ENCODE data around the gene ZBTB38. TPM values are rescaled to one million over a fixed set of nuclear protein-coding genes. Genes with fewer than 3 reads are reported as not detected.

ZBTB38 gene
- total and polyA plus RNA-seq, 2 of the 13 experiments (the other 11 are each of a cell fraction or from before 2014, with no cell fraction given) = 26.8 to 51.7 TPM

DNA sequence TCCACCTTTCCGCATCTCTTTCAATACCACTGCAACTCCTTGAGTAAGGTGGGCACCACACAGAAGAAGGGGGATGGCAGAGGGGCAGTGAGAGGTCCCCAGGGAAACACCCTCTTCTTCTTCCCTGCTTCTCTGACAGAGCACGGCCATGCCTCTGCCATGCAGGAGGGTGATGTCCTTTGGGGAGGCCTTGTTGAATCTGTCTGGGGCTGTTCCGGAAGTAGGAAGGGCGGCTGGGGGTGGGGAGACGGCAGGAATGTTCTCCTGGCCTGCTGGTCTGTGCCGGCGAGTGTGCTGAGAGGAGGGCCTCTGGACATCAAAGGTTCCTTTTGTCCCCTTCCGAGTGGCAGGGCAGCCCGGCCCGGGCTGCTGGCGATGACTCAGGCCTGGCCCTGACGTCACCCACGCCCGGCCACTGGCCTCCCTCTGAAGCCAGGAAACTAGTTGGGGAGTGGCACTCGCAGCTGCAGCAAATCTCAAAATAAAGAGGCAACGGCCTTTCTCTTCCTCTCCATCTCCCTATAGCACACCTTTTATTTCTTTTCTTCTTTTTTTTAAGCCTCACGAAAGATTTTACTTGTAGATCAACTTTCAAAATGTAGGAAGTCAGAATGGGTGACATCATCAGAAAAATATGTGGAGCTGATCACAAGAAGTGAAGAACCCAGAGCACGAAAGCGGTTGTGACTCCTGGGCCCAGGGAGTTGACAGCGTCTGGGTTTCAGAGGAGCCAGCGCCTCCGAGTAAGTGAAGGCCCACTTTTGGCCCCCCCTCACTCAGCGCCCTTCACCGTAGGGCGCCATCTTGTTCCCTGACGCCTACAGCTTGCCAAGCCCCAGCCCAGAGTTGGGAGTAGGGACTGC lies at the start of gene ZBTB38 (continued):
- TF ChIP-seq, protein P1, sequence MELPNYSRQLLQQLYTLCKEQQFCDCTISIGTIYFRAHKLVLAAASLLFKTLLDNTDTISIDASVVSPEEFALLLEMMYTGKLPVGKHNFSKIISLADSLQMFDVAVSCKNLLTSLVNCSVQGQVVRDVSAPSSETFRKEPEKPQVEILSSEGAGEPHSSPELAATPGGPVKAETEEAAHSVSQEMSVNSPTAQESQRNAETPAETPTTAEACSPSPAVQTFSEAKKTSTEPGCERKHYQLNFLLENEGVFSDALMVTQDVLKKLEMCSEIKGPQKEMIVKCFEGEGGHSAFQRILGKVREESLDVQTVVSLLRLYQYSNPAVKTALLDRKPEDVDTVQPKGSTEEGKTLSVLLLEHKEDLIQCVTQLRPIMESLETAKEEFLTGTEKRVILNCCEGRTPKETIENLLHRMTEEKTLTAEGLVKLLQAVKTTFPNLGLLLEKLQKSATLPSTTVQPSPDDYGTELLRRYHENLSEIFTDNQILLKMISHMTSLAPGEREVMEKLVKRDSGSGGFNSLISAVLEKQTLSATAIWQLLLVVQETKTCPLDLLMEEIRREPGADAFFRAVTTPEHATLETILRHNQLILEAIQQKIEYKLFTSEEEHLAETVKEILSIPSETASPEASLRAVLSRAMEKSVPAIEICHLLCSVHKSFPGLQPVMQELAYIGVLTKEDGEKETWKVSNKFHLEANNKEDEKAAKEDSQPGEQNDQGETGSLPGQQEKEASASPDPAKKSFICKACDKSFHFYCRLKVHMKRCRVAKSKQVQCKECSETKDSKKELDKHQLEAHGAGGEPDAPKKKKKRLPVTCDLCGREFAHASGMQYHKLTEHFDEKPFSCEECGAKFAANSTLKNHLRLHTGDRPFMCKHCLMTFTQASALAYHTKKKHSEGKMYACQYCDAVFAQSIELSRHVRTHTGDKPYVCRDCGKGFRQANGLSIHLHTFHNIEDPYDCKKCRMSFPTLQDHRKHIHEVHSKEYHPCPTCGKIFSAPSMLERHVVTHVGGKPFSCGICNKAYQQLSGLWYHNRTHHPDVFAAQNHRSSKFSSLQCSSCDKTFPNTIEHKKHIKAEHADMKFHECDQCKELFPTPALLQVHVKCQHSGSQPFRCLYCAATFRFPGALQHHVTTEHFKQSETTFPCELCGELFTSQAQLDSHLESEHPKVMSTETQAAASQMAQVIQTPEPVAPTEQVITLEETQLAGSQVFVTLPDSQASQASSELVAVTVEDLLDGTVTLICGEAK (IDR thresholded peaks at IDR 0.05) = no peak
- TF ChIP-seq, protein P1 (CRISPR knock-in tag; IDR thresholded peaks at IDR 0.05) = peak; percentile 83
- TF ChIP-seq CHCHD3 (CRISPR knock-in tag; IDR thresholded peaks at IDR 0.05) (no peak), PRPF4 (IDR thresholded peaks at IDR 0.05; ENCODE audit: low read depth, low read length, poor library complexity, severe bottlenecking) (no peak), ZNF264 (CRISPR knock-in tag; IDR thresholded peaks at IDR 0.05) (peak; percentile 91), ZNF703 (CRISPR knock-in tag; IDR thresholded peaks at IDR 0.05; ENCODE audit: borderline replicate concordance) (peak; percentile 71; the same call in 1 of the 2 replicates), RXRB (CRISPR knock-in tag; IDR thresholded peaks at IDR 0.05; ENCODE audit: borderline replicate concordance) (peak; percentile 93), ZNF30 (CRISPR knock-in tag; IDR thresholded peaks at IDR 0.05) (no peak), ZKSCAN8 (CRISPR knock-in tag; IDR thresholded peaks at IDR 0.05; ENCODE audit: borderline replicate concordance) (peak; percentile 86)
- TF ChIP-seq, protein P2, sequence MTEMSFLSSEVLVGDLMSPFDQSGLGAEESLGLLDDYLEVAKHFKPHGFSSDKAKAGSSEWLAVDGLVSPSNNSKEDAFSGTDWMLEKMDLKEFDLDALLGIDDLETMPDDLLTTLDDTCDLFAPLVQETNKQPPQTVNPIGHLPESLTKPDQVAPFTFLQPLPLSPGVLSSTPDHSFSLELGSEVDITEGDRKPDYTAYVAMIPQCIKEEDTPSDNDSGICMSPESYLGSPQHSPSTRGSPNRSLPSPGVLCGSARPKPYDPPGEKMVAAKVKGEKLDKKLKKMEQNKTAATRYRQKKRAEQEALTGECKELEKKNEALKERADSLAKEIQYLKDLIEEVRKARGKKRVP (CRISPR knock-in tag; IDR thresholded peaks at IDR 0.05) = peak in 1 of 2 experiments; percentile 58; a peak in 2 of 4 replicates
- TF ChIP-seq, protein P3, sequence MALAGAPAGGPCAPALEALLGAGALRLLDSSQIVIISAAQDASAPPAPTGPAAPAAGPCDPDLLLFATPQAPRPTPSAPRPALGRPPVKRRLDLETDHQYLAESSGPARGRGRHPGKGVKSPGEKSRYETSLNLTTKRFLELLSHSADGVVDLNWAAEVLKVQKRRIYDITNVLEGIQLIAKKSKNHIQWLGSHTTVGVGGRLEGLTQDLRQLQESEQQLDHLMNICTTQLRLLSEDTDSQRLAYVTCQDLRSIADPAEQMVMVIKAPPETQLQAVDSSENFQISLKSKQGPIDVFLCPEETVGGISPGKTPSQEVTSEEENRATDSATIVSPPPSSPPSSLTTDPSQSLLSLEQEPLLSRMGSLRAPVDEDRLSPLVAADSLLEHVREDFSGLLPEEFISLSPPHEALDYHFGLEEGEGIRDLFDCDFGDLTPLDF (CRISPR knock-in tag; IDR thresholded peaks at IDR 0.05) = no peak
- TF ChIP-seq, protein P4, sequence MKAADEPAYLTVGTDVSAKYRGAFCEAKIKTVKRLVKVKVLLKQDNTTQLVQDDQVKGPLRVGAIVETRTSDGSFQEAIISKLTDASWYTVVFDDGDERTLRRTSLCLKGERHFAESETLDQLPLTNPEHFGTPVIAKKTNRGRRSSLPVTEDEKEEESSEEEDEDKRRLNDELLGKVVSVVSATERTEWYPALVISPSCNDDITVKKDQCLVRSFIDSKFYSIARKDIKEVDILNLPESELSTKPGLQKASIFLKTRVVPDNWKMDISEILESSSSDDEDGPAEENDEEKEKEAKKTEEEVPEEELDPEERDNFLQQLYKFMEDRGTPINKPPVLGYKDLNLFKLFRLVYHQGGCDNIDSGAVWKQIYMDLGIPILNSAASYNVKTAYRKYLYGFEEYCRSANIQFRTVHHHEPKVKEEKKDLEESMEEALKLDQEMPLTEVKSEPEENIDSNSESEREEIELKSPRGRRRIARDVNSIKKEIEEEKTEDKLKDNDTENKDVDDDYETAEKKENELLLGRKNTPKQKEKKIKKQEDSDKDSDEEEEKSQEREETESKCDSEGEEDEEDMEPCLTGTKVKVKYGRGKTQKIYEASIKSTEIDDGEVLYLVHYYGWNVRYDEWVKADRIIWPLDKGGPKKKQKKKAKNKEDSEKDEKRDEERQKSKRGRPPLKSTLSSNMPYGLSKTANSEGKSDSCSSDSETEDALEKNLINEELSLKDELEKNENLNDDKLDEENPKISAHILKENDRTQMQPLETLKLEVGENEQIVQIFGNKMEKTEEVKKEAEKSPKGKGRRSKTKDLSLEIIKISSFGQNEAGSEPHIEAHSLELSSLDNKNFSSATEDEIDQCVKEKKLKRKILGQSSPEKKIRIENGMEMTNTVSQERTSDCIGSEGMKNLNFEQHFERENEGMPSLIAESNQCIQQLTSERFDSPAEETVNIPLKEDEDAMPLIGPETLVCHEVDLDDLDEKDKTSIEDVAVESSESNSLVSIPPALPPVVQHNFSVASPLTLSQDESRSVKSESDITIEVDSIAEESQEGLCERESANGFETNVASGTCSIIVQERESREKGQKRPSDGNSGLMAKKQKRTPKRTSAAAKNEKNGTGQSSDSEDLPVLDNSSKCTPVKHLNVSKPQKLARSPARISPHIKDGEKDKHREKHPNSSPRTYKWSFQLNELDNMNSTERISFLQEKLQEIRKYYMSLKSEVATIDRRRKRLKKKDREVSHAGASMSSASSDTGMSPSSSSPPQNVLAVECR (CRISPR knock-in tag; IDR thresholded peaks at IDR 0.05; ENCODE audit: borderline replicate concordance) = peak; percentile 78; the same call in 1 of the 2 replicates

Measured in HepG2 (cell line).